ENCODE data around the gene TSN.
"Not testable (repeated sequence)": the region's sequence is repeated elsewhere in the genome, so short reads cannot be mapped to it uniquely, and the experiment has no call there.

Gene TSN

GRCh38 chr2:121731366-121731765 is 24.1 kb upstream of the TSN start:
- in situ Hi-C loops (cut with HindIII; ENCODE audit: low sequenced_read_pairs) = no loop called here
- H3K4me3 ChIP-seq (ENCODE audit: low read depth, low read length) = no peak overlapping the region
- TF ChIP-seq CTCF (IDR thresholded peaks at IDR 0.05; ENCODE audit: low read depth, low read length) = no peak
- DNase-seq (ENCODE audit: low read depth, low spot score) = no peak

- H3K4me3 ChIP-seq (ENCODE audit: low read depth, low read length); DNase-seq (ENCODE audit: low read depth, low spot score); in situ Hi-C loops (cut with HindIII; ENCODE audit: low sequenced_read_pairs): not testable (repeated sequence)
These were observed 20.9 kb upstream of the TSN start for GRCh38 chr2:121734544-121734943.

DNA sequence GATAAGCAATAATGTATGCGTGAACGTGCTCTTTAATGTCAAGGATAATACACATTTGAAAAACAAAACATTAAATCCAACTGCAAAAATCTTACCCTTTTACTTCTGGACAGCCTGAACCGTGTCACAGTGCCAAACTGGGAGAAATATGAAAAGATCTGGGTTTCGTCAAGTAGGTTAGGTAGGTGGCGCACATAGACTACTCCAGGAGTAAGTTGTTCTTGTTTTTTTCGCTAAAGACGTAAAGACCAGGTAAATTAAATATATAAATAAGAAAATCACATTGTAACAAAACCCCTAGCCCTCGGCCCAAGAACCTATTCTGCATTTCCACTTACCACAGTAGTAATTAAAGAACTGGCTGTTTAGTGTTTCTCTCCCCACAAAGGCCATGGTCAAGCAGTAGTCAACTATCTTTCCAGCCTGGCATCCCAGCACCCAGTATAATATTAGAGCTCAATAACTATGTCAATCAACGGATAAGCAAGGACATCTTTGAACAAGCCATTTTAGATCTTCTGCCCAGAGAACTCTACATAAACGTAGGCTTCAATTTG is 19.9 kb upstream of the TSN start:
- no peak for TF ChIP-seq CTCF (IDR thresholded peaks at IDR 0.05; ENCODE audit: low read depth, low read length)
- DNase-seq (ENCODE audit: low read depth, low spot score) = peak; percentile 10
- in situ Hi-C loops (cut with HindIII; ENCODE audit: low sequenced_read_pairs) = no loop called here
- H3K4me3 ChIP-seq (ENCODE audit: low read depth, low read length) = peak overlapping the region; percentile 100

DNA sequence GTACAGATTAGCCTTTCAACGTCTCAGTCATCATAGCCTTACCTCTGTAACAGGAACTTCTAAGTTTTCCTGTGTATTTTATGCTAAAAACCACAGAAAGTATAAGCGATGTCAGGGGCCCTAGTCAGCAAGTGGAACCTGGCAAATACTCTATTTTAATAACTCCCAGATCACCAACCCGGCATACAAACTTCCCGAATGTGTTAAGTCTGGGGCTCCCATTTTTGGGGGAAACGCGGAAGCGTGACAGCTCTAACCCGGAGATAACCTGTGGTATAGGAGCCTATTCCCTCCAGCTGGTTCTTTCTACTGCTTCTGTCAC is 19.4 kb upstream of the TSN start:
- in situ Hi-C loops (cut with HindIII; ENCODE audit: low sequenced_read_pairs) = no loop called here

GRCh38 chr2:121736462-121737336 is 18.8 kb upstream of the TSN start, which contains the start of gene NIFK:
Gene NIFK, minus strand, starts transcription at chr2:121736875. Its CDS starts 25 bp downstream, at chr2:121736850.
- peak; percentile 98 for DNase-seq (ENCODE audit: low read depth, low spot score)
- no peak for TF ChIP-seq CTCF (IDR thresholded peaks at IDR 0.05; ENCODE audit: low read depth, low read length)
- in situ Hi-C loops (cut with HindIII; ENCODE audit: low sequenced_read_pairs) = no loop called here
- H3K4me3 ChIP-seq (ENCODE audit: low read depth, low read length) = peak within 1 kb of the TSS; percentile 100

More for the DNA sequence above, 19.4 kb upstream of the TSN start:
- TF ChIP-seq CTCF (IDR thresholded peaks at IDR 0.05; ENCODE audit: low read depth, low read length) = no peak
- no peak for DNase-seq (ENCODE audit: low read depth, low spot score)
- H3K4me3 ChIP-seq (ENCODE audit: low read depth, low read length) = peak overlapping the region; percentile 100

- in situ Hi-C loops (cut with HindIII; ENCODE audit: low sequenced_read_pairs) = no loop called here
- no peak overlapping the region for H3K4me3 ChIP-seq (ENCODE audit: low read depth, low read length)
- no peak for TF ChIP-seq CTCF (IDR thresholded peaks at IDR 0.05; ENCODE audit: low read depth, low read length)
- DNase-seq (ENCODE audit: low read depth, low spot score) = no peak
These were observed 14.5 kb upstream of the TSN start for GRCh38 chr2:121740973-121741372.

- TF ChIP-seq CTCF (IDR thresholded peaks at IDR 0.05; ENCODE audit: low read depth, low read length) = no peak
- H3K4me3 ChIP-seq (ENCODE audit: low read depth, low read length) = no peak overlapping the region
- in situ Hi-C loops (cut with HindIII; ENCODE audit: low sequenced_read_pairs) = no loop called here
- DNase-seq (ENCODE audit: low read depth, low spot score) = no peak
These were observed 14.0 kb upstream of the TSN start for GRCh38 chr2:121741450-121741849.
